ENCODE data around the gene PPP4C. TPM values are rescaled to one million over a fixed set of nuclear protein-coding genes. Genes with fewer than 3 reads are reported as not detected.
A peak's percentile ranks its signal among the peaks of the same experiment; 100 is the strongest.

Gene PPP4C
- total and polyA plus RNA-seq, 2 donors from 2014 or later, result 78.8 to 107 TPM

DNA sequence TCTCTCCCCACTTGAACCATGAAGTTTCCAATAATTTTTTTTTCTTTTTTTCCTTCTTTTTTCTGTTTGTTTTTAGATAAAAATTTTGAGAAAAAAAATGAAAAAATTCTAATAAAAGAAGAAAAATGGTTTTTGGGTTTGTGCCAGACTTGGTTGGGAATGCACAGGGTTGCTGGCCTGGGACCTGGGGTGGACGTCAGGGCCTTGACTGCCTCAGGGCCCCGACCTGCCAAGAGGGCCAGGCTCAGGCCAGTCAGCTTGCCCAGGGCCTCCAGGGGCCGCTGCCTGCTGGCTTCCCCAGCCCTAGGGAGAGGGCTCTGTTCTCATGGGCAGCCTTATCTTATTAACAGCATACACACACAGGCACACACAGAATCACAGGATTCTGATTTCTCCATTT lies 9.5 kb downstream of the PPP4C start:
- FAIRE-seq (no peak), DNase-seq (peak in 1 of 5 donors; percentile 87)
- Histone ChIP-seq H3K27me3 (ENCODE audit: control insufficient read depth, insufficient read depth, low read length) (no peaks in the 10 kb centered on the region), H3K4me3 (ENCODE audit: low read length in 3 of 3) (no peak overlapping the region), H3K9ac (ENCODE audit: low read length in 3 of 3) (no peak overlapping the region), H3K27ac (ENCODE audit: low read depth in 2 of 2, low read length in 2 of 2) (peak overlapping the region in 1 of 2 donors; percentile 36), H3K9me3 (ENCODE audit: control insufficient read depth in 2 of 3, insufficient read depth in 1 of 3, low read length in 3 of 3) (no peaks in the 10 kb centered on the region), H3K36me3 (ENCODE audit: control insufficient read depth in 2 of 3, insufficient read depth in 3 of 3, low read length in 3 of 3) (peaks cover 0 to 31% (median 22%) of the 10 kb centered on the region in 3 donors), H3K4me1 (ENCODE audit: control insufficient read depth in 2 of 3, insufficient read depth in 2 of 3, low read depth in 1 of 3, low read length in 3 of 3) (peaks cover 0 to 5% (median 0%) of the 10 kb centered on the region in 3 donors)
- TF ChIP-seq, protein P1, sequence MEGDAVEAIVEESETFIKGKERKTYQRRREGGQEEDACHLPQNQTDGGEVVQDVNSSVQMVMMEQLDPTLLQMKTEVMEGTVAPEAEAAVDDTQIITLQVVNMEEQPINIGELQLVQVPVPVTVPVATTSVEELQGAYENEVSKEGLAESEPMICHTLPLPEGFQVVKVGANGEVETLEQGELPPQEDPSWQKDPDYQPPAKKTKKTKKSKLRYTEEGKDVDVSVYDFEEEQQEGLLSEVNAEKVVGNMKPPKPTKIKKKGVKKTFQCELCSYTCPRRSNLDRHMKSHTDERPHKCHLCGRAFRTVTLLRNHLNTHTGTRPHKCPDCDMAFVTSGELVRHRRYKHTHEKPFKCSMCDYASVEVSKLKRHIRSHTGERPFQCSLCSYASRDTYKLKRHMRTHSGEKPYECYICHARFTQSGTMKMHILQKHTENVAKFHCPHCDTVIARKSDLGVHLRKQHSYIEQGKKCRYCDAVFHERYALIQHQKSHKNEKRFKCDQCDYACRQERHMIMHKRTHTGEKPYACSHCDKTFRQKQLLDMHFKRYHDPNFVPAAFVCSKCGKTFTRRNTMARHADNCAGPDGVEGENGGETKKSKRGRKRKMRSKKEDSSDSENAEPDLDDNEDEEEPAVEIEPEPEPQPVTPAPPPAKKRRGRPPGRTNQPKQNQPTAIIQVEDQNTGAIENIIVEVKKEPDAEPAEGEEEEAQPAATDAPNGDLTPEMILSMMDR (IDR thresholded peaks at IDR 0.05; ENCODE audit: borderline replicate concordance, extremely low read depth, insufficient read depth), result no peak
- intact Hi-C loops (cut with DNase I), result no loop called here

DNA sequence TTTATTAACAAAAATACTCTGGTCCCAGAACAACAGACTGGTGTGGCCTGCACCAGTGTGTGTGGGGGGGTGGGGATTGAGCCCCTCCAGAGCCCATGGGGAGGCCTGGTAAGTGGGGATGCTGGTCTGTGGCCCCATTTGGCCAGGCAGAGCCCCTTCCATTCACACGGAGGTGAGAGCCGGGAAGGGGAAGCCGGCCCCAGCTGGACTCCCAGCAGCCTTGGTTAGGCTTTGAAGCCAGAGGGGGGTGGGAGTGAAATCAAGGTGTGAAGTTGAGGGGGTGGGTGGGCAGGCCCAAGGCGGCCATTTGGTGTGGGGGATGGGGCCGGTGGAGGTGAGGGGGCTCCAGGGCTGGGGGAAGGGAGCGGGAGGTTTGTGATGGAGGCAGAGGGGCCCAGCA lies 10.0 kb downstream of the PPP4C start:
- Histone ChIP-seq H3K4me3 (ENCODE audit: low read length in 3 of 3) (no peak overlapping the region), H3K27ac (ENCODE audit: low read depth in 2 of 2, low read length in 2 of 2) (no peak overlapping the region), H3K9me3 (ENCODE audit: control insufficient read depth in 2 of 3, insufficient read depth in 1 of 3, low read length in 3 of 3) (no peaks in the 10 kb centered on the region), H3K9ac (ENCODE audit: low read length in 3 of 3) (no peak overlapping the region), H3K36me3 (ENCODE audit: control insufficient read depth in 2 of 3, insufficient read depth in 3 of 3, low read length in 3 of 3) (peaks cover 0 to 31% (median 22%) of the 10 kb centered on the region in 3 donors), H3K27me3 (ENCODE audit: control insufficient read depth, insufficient read depth, low read length) (no peaks in the 10 kb centered on the region), H3K4me1 (ENCODE audit: control insufficient read depth in 2 of 3, insufficient read depth in 2 of 3, low read depth in 1 of 3, low read length in 3 of 3) (peaks cover 0 to 5% (median 0%) of the 10 kb centered on the region in 3 donors)
- DNase-seq, result no peak
- no peak for FAIRE-seq
- intact Hi-C loops (cut with DNase I), result no loop called here
- TF ChIP-seq, protein P1 (IDR thresholded peaks at IDR 0.05; ENCODE audit: borderline replicate concordance, extremely low read depth, insufficient read depth), result no peak

DNA sequence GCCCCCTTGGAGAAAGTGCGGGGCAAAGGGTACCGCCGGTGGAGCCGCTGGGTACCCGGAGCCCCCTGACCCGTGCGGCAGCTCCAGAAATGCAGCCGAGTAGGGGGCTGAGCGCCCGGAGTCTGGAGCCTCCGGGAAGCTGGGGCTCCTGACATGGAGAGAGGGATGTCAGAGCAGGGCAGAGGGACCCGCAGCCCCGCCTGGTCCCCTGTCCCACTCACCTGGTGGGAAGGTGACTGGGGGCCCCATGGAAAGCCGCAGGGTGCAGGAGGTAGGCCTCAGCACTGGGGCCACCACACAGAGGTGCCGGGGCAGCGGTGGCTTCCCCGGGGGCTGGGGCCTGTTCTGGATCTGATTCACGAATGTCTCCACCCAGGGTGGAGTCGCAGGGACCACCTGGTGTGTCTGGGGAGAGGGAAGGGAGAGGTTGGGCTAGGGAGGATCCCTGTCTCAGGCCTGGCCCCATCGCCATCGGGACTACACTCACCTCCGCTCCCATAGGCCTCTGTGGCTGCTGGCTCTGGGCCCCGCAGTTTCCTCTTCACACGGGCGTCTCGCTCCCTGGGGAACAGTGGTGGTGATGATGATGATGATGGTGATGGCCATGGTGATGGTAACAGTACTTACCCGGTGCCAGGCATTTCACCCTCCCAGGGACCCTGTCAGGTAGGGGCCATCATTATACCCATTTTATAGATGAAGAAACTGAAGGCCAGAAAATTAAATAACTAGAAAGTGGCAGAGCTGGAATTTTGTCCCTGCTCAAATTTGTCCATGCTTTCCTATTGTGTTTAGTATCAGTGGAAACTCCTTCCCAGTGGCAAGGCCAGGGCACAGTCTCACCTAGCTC lies 10.7 kb downstream of the PPP4C start:
- TF ChIP-seq, protein P1 (IDR thresholded peaks at IDR 0.05; ENCODE audit: borderline replicate concordance, extremely low read depth, insufficient read depth), result no peak
- H3K36me3 ChIP-seq (ENCODE audit: control insufficient read depth in 2 of 3, insufficient read depth in 3 of 3, low read length in 3 of 3), result peaks cover 0 to 26% (median 19%) of the 10 kb centered on the region in 3 donors
- DNase-seq (no peak), FAIRE-seq (no peak)
- intact Hi-C loops (cut with DNase I), result no loop called here
- H3K27ac ChIP-seq (ENCODE audit: low read depth in 2 of 2, low read length in 2 of 2), result no peak overlapping the region
- peaks cover 0 to 3% (median 0%) of the 10 kb centered on the region in 3 donors for H3K4me1 ChIP-seq (ENCODE audit: control insufficient read depth in 2 of 3, insufficient read depth in 2 of 3, low read depth in 1 of 3, low read length in 3 of 3)
- no peak overlapping the region for H3K4me3 ChIP-seq (ENCODE audit: low read length in 3 of 3)
- no peaks in the 10 kb centered on the region for H3K9me3 ChIP-seq (ENCODE audit: control insufficient read depth in 2 of 3, insufficient read depth in 1 of 3, low read length in 3 of 3)
- H3K9ac ChIP-seq (ENCODE audit: low read length in 3 of 3), result no peak overlapping the region
- no peaks in the 10 kb centered on the region for H3K27me3 ChIP-seq (ENCODE audit: control insufficient read depth, insufficient read depth, low read length)

All from kidney (tissue), 14 donors.